KMS-11 (cell line): ENCODE data around the gene PLXDC2.

Source experiments
- H2AFZ ChIP-seq: fragments of 200-600 bp; sonication (generic); 2 replicates; pipeline ENCODE4 v1.6.1; 2016; ENCODE audit warnings: antibody characterized with exemption, mixed run types, low read depth
- H3K27ac ChIP-seq: fragments of 200-600 bp; sonication (generic); 2 replicates; pipeline ENCODE4 v1.6.1; 2016; ENCODE audit warnings: mild to moderate bottlenecking, mixed run types
- H3K27me3 ChIP-seq: fragments of 200-600 bp; sonication (generic); 2 replicates; pipeline ENCODE4 v1.6.1; 2017; ENCODE audit warnings: mild to moderate bottlenecking, low read depth, mixed run types, moderate library complexity; ENCODE audit not compliant: insufficient read depth
- H3K36me3 ChIP-seq: fragments of 200-600 bp; sonication (generic); 2 replicates; pipeline ENCODE4 v1.6.1; 2017; ENCODE audit warnings: mild to moderate bottlenecking, mixed run types; ENCODE audit not compliant: insufficient read depth
- H3K4me1 ChIP-seq: fragments of 200-600 bp; sonication (generic); 2 replicates; pipeline ENCODE4 v1.6.1; 2016; ENCODE audit warnings: mild to moderate bottlenecking, low read depth, mixed run types; ENCODE audit not compliant: poor library complexity, severe bottlenecking
- H3K4me2 ChIP-seq: fragments of 200-600 bp; sonication (generic); 2 replicates; pipeline ENCODE4 v1.7.0; 2016; ENCODE audit warnings: mild to moderate bottlenecking, mixed run types
- H3K4me3 ChIP-seq: fragments of 200-600 bp; sonication (generic); IDR thresholded peaks from 2 replicates; pipeline ENCODE4 v1.6.1; 2017; ENCODE audit warnings: low read depth, low read length, mixed read lengths; ENCODE audit not compliant: insufficient read depth
- H3K79me2 ChIP-seq: fragments of 200-600 bp; sonication (generic); 2 replicates; pipeline ENCODE4 v1.6.1; 2016; ENCODE audit warnings: low read depth, mixed run types; ENCODE audit not compliant: insufficient read depth
- H3K9ac ChIP-seq: fragments of 200-600 bp; sonication (generic); 2 replicates; pipeline ENCODE4 v1.6.1; 2016; ENCODE audit warnings: mild to moderate bottlenecking, mixed run types
- H4K20me1 ChIP-seq: fragments of 200-600 bp; sonication (generic); 2 replicates; pipeline ENCODE4 v1.6.1; 2016; ENCODE audit warnings: mild to moderate bottlenecking, mixed run types; ENCODE audit not compliant: insufficient read depth
- CTCF ChIP-seq: fragments of 200-600 bp; sonication (generic); conservative IDR thresholded peaks from 2 replicates; pipeline ENCODE4 v1.6.1; 2017; ENCODE audit warnings: low read depth, mild to moderate bottlenecking, antibody characterized with exemption, low read length, moderate library complexity, mixed read lengths

The PLXDC2 gene

GRCh38 chr10:19857876-19858275 is 41.6 kb downstream of the PLXDC2 start:
- Histone ChIP-seq H2AFZ (no peak overlapping the region), H3K4me3 (no peak overlapping the region), H3K9ac (no peak overlapping the region), H3K36me3 (no peaks in the 10 kb centered on the region), H3K4me1 (no peaks in the 10 kb centered on the region), H3K79me2 (no peaks in the 10 kb centered on the region), H3K27me3 (no peaks in the 10 kb centered on the region), H4K20me1 (no peaks in the 10 kb centered on the region), H3K27ac (no peak overlapping the region), H3K4me2 (no peak overlapping the region)
- no peak for TF ChIP-seq CTCF

DNA sequence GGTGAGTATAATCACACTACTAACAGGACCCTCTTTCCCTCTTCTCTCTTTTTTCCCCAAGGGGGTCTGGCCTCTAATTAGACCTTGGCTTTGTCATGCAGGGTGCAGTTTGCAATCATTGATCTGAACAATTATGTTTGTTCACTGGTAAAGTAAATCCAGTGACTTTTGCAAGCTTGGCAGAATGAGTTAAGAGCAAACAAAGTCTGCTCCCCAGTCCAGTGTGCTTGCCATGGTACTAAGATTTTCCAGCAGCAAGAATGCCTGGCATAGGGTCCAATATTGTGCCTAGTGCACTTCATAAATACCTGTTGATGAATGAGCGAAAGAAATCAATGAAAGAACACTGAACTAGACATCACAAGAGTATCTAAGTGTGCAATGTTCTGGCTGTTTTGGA is 43.9 kb downstream of the PLXDC2 start:
- no peak overlapping the region for H3K4me3 ChIP-seq
- H3K4me1 ChIP-seq, result no peaks in the 10 kb centered on the region
- H2AFZ ChIP-seq, result no peak overlapping the region
- no peak overlapping the region for H3K9ac ChIP-seq
- H3K27ac ChIP-seq, result no peak overlapping the region
- H3K27me3 ChIP-seq, result no peaks in the 10 kb centered on the region
- H3K4me2 ChIP-seq, result no peak overlapping the region
- no peaks in the 10 kb centered on the region for H4K20me1 ChIP-seq
- no peaks in the 10 kb centered on the region for H3K79me2 ChIP-seq
- no peaks in the 10 kb centered on the region for H3K36me3 ChIP-seq
- TF ChIP-seq CTCF, result no peak

DNA sequence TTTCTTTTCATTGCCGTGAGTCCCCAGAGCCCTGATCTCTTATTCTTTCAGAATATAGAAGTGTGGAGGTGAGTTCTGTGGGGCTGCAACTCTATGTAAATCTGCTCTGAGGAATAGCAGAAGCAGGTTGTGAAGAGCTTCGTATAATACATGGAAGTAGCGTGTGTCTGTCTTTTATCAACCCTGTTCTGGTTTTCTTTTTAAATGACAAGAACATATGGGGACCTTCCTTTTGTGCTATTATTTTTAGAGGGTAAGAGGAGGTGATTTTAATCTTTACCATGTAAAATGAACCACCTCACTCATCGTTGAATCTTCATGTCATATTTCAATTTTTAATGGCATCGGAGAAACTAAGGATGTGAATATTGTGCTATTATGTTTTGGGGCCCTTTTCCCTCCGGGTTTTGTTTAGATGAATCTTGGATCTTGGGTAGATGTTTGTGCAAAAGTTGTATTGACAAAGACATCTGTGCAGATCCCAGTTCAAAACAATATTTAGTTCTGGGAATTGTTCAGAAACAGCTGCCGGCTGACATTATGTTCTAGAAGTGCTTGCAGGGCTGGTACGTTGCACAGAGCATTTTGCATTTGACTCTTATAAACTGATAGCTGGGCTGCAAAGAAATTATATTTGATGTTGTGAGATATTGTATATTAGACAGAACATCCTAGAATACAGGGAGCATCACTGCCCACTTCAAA is 46.7 kb downstream of the PLXDC2 start:
- Histone ChIP-seq H3K9ac (no peak overlapping the region), H3K27me3 (no peaks in the 10 kb centered on the region), H3K27ac (no peak overlapping the region), H3K4me3 (no peak overlapping the region), H3K79me2 (no peaks in the 10 kb centered on the region), H3K4me1 (no peaks in the 10 kb centered on the region), H4K20me1 (no peaks in the 10 kb centered on the region), H3K4me2 (no peak overlapping the region), H3K36me3 (no peaks in the 10 kb centered on the region), H2AFZ (no peak overlapping the region)
- no peak for TF ChIP-seq CTCF

- Histone ChIP-seq H3K27me3 (no peaks in the 10 kb centered on the region), H3K9ac (no peak overlapping the region), H3K4me2 (no peak overlapping the region), H2AFZ (no peak overlapping the region), H3K4me1 (no peaks in the 10 kb centered on the region), H3K79me2 (no peaks in the 10 kb centered on the region), H3K36me3 (no peaks in the 10 kb centered on the region), H4K20me1 (no peaks in the 10 kb centered on the region), H3K27ac (no peak overlapping the region), H3K4me3 (no peak overlapping the region)
- TF ChIP-seq CTCF, result no peak
Observed at GRCh38 chr10:19865676-19866075, 49.4 kb downstream of the PLXDC2 start.
